K562 (cell line): Measurements from ENCODE around the gene ATP6V0C. TPM values are rescaled to one million over a fixed set of nuclear protein-coding genes. Genes with fewer than 3 reads are reported as not detected.

ENCODE experiments used
- BCOR ChIP-seq: fragments of 450-650 bp; IDR thresholded peaks from 2 replicates; pipeline ENCODE4 v1.6.1; 2016
- E2F3 ChIP-seq: fragments of 250-450 bp; sonication (Bioruptor Pico); IDR thresholded peaks from 2 replicates; pipeline ENCODE4 v1.4.0; 2020; ENCODE audit warnings: mild to moderate bottlenecking
- HDAC2 ChIP-seq: fragments of 450-650 bp; IDR thresholded peaks from 2 replicates; pipeline ENCODE4 v1.6.1; 2016; ENCODE audit warnings: mild to moderate bottlenecking
- KAT7 ChIP-seq: sonication (generic); formaldehyde crosslinking; IDR thresholded peaks from 2 replicates; pipeline ENCODE4 v1.8.0; 2022; ENCODE audit warnings: missing genetic modification reagents, mild to moderate bottlenecking, borderline replicate concordance
- MTA3 ChIP-seq: fragments of 450-650 bp; formaldehyde crosslinking; IDR thresholded peaks from 2 replicates; pipeline ENCODE4 v1.6.1; 2017; ENCODE audit warnings: mild to moderate bottlenecking, borderline replicate concordance
- NCOA4 ChIP-seq: fragments of 450-650 bp; IDR thresholded peaks from 2 replicates; pipeline ENCODE4 v1.6.1; 2018; ENCODE audit warnings: mild to moderate bottlenecking; ENCODE audit not compliant: partially characterized antibody
- NONO ChIP-seq, 2 experiments: fragments of 200-400 bp in 1 of 2; fragments of 450-650 bp in 1 of 2; formaldehyde crosslinking in 1 of 2; IDR thresholded peaks; 2 replicates each; pipeline ENCODE4 v1.6.1; 2017; ENCODE audit warnings: low read depth in 2 of 2, mild to moderate bottlenecking in 2 of 2, moderate library complexity in 2 of 2, low read length in 1 of 2
- POLR3G ChIP-seq: IDR thresholded peaks from 2 replicates; pipeline ENCODE4 v1.6.1; 2011; ENCODE audit not compliant: insufficient read length, insufficient replicate concordance; ENCODE audit errors: extremely low read depth
- SNRNP70 ChIP-seq: fragments of 200-400 bp; formaldehyde crosslinking; optimal IDR thresholded peaks from 2 replicates; pipeline ENCODE3; 2017; ENCODE audit warnings: low read depth, low read length
- ZBTB17 ChIP-seq: fragments of 450-650 bp; formaldehyde crosslinking; IDR thresholded peaks from 2 replicates; pipeline ENCODE4 v1.4.0; 2020; ENCODE audit warnings: mild to moderate bottlenecking
- ZNF217 ChIP-seq: sonication (generic); formaldehyde crosslinking; IDR thresholded peaks from 2 replicates; pipeline ENCODE4 v1.8.0; 2022; ENCODE audit warnings: mild to moderate bottlenecking, missing genetic modification reagents
- polyA plus RNA-seq, 8 experiments: library from polyadenylated mRNA; depleted of rRNA in 4 of 8; stranded (reverse) in 5 of 8; unstranded in 3 of 8; fragments of >200 nt; fragmentation: Nextera tagmentation in 2 of 8; fragmentation: Illumina TruSeq in 1 of 8; extraction: Ambion mirVana in 2 of 8; extraction: Trizol in 1 of 8; gene quantifications; 2 replicates each; pipeline versions ENCODE4 v1.2.1 to v1.2.3, GENCODE V29; 2011 to 2014; ENCODE audit warnings: inconsistent platforms in 1 of 8, missing spikeins in 1 of 8
- total RNA-seq, 7 experiments: library from RNA; depleted of rRNA in 6 of 7; stranded (reverse); fragments of >200 nt in 6 of 7; fragmentation: Illumina TruSeq in 2 of 7; extraction: Trizol in 2 of 7; gene quantifications; 2 replicates each; pipeline versions ENCODE4 v1.2.1 to v1.2.3, GENCODE V29; 2011 to 2021; ENCODE audit warnings: low replicate concordance in 1 of 7
- TF ChIP-seq, protein P1 (sequence below): sonication (generic); formaldehyde crosslinking; IDR thresholded peaks from 2 replicates; pipeline ENCODE4 v1.8.1; 2023; ENCODE audit warnings: mild to moderate bottlenecking, missing genetic modification reagents
- TF ChIP-seq, protein P2 (sequence below), 2 experiments: fragments of 200-800 bp in 1 of 2; sonication (Bioruptor generic) in 1 of 2; sonication (generic) in 1 of 2; formaldehyde crosslinking in 1 of 2; IDR thresholded peaks in 1 of 2; conservative IDR thresholded peaks in 1 of 2; 2 replicates each; pipeline versions ENCODE4 v1.5.0 to v1.6.1; 2016 to 2020; ENCODE audit warnings: missing compliant biosample characterization in 1 of 2, missing genetic modification characterization in 1 of 2, missing genetic modification reagents in 1 of 2
- TF ChIP-seq, protein P3 (sequence below), 2 experiments: fragments of 450-650 bp; conservative IDR thresholded peaks; 2 replicates each; pipeline ENCODE4 v1.6.1; 2017; ENCODE audit warnings: mild to moderate bottlenecking in 2 of 2, moderate library complexity in 2 of 2
- TF ChIP-seq, protein P4 (sequence below): fragments of 450-650 bp; IDR thresholded peaks from 2 replicates; pipeline ENCODE4 v1.6.1; 2016; ENCODE audit warnings: mild to moderate bottlenecking

Gene ATP6V0C
- total and polyA plus RNA-seq, 9 of the 15 experiments (the other 6 are each of a cell fraction or from before 2014, with no cell fraction given): 2.9 to 228 (median 22.7) TPM

DNA sequence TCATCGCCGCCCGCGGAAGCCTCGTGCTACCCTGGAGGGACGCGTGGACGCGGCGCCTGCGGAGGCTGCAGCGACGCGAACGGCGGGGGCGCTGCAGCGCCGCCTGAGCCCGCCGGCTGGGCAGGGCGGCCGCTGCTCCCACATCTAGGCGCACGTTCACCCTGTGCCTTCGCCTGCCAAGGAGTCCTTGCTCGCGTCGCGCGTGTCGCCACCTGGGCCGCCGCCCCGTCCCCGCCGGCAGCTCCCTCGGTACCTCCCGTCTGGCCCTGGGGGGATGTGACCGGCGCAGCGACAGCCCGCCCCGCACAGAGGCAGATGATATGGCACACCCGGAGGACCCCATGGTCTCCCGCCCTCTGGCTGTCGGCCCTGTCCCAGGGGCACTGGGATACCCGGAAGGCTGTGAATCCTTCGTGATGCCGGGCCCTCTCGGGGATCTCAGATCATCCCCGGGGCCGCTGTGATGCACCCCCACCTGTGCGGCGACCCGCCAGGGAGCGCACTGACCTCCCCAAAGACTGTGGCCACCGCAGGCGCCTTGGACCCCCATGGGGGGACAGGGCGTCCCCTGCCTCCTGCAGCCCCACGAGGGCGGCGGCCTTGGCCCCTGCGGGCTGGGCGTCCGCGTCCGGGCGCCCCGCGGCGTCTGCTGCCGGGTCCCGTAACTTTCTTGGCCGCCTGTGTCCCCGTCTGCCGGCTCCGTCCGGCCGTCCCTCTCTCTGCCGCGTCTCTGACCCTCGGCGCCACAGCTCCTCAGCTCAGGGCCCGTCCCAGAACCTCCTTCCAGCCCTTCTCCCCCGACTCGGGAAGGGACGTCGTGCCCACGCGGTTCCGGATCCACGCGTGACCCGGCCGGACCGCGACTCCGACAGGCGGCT lies 39.5 kb upstream of the ATP6V0C start (continued):
- TF ChIP-seq KAT7 (peak; percentile 66; the same call in 1 of the 2 replicates), MTA3 (peak; percentile 34; the same call in 1 of the 2 replicates), BCOR (no peak), SNRNP70 (no peak), E2F3 (peak; percentile 63), ZNF217 (no peak), HDAC2 (no peak), POLR3G (no peak), NONO (IDR thresholded peaks at IDR 0.05; ENCODE audit: low read depth in 2 of 2, low read length in 1 of 2) (peak in 1 of 2 experiments; percentile 49; a peak in 2 of 4 replicates), NCOA4 (no peak), ZBTB17 (CRISPR knock-in tag) (0 out of 2 replicates have a peak, but pooled peaks have one; percentile 28)
- TF ChIP-seq, protein P1, sequence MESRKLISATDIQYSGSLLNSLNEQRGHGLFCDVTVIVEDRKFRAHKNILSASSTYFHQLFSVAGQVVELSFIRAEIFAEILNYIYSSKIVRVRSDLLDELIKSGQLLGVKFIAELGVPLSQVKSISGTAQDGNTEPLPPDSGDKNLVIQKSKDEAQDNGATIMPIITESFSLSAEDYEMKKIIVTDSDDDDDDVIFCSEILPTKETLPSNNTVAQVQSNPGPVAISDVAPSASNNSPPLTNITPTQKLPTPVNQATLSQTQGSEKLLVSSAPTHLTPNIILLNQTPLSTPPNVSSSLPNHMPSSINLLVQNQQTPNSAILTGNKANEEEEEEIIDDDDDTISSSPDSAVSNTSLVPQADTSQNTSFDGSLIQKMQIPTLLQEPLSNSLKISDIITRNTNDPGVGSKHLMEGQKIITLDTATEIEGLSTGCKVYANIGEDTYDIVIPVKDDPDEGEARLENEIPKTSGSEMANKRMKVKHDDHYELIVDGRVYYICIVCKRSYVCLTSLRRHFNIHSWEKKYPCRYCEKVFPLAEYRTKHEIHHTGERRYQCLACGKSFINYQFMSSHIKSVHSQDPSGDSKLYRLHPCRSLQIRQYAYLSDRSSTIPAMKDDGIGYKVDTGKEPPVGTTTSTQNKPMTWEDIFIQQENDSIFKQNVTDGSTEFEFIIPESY (CRISPR knock-in tag): peak; percentile 8; the same call in 1 of the 2 replicates
- TF ChIP-seq, protein P2, sequence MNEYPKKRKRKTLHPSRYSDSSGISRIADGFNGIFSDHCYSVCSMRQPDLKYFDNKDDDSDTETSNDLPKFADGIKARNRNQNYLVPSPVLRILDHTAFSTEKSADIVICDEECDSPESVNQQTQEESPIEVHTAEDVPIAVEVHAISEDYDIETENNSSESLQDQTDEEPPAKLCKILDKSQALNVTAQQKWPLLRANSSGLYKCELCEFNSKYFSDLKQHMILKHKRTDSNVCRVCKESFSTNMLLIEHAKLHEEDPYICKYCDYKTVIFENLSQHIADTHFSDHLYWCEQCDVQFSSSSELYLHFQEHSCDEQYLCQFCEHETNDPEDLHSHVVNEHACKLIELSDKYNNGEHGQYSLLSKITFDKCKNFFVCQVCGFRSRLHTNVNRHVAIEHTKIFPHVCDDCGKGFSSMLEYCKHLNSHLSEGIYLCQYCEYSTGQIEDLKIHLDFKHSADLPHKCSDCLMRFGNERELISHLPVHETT (CRISPR knock-in tag; conservative IDR thresholded peaks at IDR 0.05 in 1 of 2, IDR thresholded peaks at IDR 0.05 in 1 of 2): peak in 1 of 2 experiments; percentile 57; a peak in 1 of 4 replicates
- TF ChIP-seq, protein P3, sequence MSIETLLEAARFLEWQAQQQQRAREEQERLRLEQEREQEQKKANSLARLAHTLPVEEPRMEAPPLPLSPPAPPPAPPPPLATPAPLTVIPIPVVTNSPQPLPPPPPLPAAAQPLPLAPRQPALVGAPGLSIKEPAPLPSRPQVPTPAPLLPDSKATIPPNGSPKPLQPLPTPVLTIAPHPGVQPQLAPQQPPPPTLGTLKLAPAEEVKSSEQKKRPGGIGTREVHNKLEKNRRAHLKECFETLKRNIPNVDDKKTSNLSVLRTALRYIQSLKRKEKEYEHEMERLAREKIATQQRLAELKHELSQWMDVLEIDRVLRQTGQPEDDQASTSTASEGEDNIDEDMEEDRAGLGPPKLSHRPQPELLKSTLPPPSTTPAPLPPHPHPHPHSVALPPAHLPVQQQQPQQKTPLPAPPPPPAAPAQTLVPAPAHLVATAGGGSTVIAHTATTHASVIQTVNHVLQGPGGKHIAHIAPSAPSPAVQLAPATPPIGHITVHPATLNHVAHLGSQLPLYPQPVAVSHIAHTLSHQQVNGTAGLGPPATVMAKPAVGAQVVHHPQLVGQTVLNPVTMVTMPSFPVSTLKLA (conservative IDR thresholded peaks at IDR 0.05): peak in 1 of 2 experiments; percentile 38; a peak in 2 of 4 replicates
- TF ChIP-seq, protein P4, sequence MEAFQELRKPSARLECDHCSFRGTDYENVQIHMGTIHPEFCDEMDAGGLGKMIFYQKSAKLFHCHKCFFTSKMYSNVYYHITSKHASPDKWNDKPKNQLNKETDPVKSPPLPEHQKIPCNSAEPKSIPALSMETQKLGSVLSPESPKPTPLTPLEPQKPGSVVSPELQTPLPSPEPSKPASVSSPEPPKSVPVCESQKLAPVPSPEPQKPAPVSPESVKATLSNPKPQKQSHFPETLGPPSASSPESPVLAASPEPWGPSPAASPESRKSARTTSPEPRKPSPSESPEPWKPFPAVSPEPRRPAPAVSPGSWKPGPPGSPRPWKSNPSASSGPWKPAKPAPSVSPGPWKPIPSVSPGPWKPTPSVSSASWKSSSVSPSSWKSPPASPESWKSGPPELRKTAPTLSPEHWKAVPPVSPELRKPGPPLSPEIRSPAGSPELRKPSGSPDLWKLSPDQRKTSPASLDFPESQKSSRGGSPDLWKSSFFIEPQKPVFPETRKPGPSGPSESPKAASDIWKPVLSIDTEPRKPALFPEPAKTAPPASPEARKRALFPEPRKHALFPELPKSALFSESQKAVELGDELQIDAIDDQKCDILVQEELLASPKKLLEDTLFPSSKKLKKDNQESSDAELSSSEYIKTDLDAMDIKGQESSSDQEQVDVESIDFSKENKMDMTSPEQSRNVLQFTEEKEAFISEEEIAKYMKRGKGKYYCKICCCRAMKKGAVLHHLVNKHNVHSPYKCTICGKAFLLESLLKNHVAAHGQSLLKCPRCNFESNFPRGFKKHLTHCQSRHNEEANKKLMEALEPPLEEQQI: no peak
